Skin epidermis (tissue), 12 donors: ENCODE data around the gene CARNS1.

Experiments
- H3K27ac ChIP-seq, 21 experiments: fragments of 200-600 bp; sonication (generic) in 11 of 21; one replicate each; pipeline ENCODE4 v1.5.0; 2020; ENCODE audit warnings: mild to moderate bottlenecking in 3 of 21, inconsistent platforms in 2 of 21, moderate library complexity in 2 of 21
- H3K4me3 ChIP-seq, 7 experiments: fragments of 200-600 bp; sonication (generic) in 2 of 7; one replicate each; pipeline ENCODE4 v1.5.0; 2020; ENCODE audit warnings: inconsistent platforms in 2 of 7, mild to moderate bottlenecking in 2 of 7, moderate library complexity in 1 of 7

Gene CARNS1

GRCh38 chr11:67435727-67436458 is 20.4 kb downstream of the CARNS1 start:
- H3K4me3 ChIP-seq = peak overlapping the region; percentile 19 to 48 (median 34)
- H3K27ac ChIP-seq = peak overlapping the region in 16 of 21 experiments; percentile 6 to 97 (median 74)

- Histone ChIP-seq H3K27ac (peak overlapping the region in 16 of 21 experiments; percentile 6 to 97 (median 80)), H3K4me3 (peak overlapping the region; percentile 19 to 48 (median 34))
These were observed 21.1 kb downstream of the CARNS1 start for GRCh38 chr11:67436459-67437081.

GRCh38 chr11:67437082-67437808 is 21.8 kb downstream of the CARNS1 start, which contains the start of gene PTPRCAP:
PTPRCAP (minus strand) TSS chr11:67437682; CDS start chr11:67437619, 63 bp downstream.
- Histone ChIP-seq H3K4me3 (peak within 1 kb of the TSS; percentile 19 to 48 (median 34)), H3K27ac (peak within 1 kb of the TSS in 20 of 21 experiments; percentile 6 to 97 (median 70))

GRCh38 chr11:67437809-67438157 is 22.3 kb downstream of the CARNS1 start:
- Histone ChIP-seq H3K4me3 (peak overlapping the region; percentile 19 to 48 (median 34)), H3K27ac (peak overlapping the region in 16 of 21 experiments; percentile 21 to 97 (median 80))

- H3K27ac ChIP-seq = peak overlapping the region in 18 of 21 experiments; percentile 6 to 97 (median 74)
- peak overlapping the region; percentile 19 to 48 (median 34) for H3K4me3 ChIP-seq
These were observed 22.9 kb downstream of the CARNS1 start for GRCh38 chr11:67438158-67438902.

GRCh38 chr11:67439321-67440228 is 24.1 kb downstream of the CARNS1 start:
- H3K4me3 ChIP-seq = peak overlapping the region in 2 of 7 experiments; percentile 3 to 48

GRCh38 chr11:67440229-67441097 is 25.0 kb downstream of the CARNS1 start:
- Histone ChIP-seq H3K27ac (peak overlapping the region in 15 of 21 experiments; percentile 7 to 97 (median 53)), H3K4me3 (peak overlapping the region in 1 of 7 experiments; percentile 48)

More at GRCh38 chr11:67439321-67440228, 24.1 kb downstream of the CARNS1 start:
- H3K27ac ChIP-seq = peak overlapping the region in 17 of 21 experiments; percentile 3 to 97 (median 68)

GRCh38 chr11:67441098-67441563 is 25.7 kb downstream of the CARNS1 start:
- H3K27ac ChIP-seq = peak overlapping the region in 10 of 21 experiments; percentile 11 to 95 (median 60)
- no peak overlapping the region for H3K4me3 ChIP-seq

GRCh38 chr11:67441731-67442351 is 26.4 kb downstream of the CARNS1 start:
- peak overlapping the region in 5 of 21 experiments; percentile 6 to 98 (median 93) for H3K27ac ChIP-seq
- H3K4me3 ChIP-seq = no peak overlapping the region

GRCh38 chr11:67442504-67443404 is 27.3 kb downstream of the CARNS1 start:
- peak overlapping the region; percentile 52 to 86 (median 79) for H3K4me3 ChIP-seq

GRCh38 chr11:67445515-67445914 is 30.0 kb downstream of the CARNS1 start:
- Histone ChIP-seq H3K4me3 (no peak overlapping the region), H3K27ac (peak overlapping the region in 6 of 21 experiments; percentile 1 to 98 (median 92))

More at GRCh38 chr11:67442504-67443404, 27.3 kb downstream of the CARNS1 start:
- peak overlapping the region; percentile 52 to 98 (median 91) for H3K27ac ChIP-seq

- H3K27ac ChIP-seq = no peak overlapping the region
These were observed 32.7 kb downstream of the CARNS1 start for GRCh38 chr11:67448220-67448609.

GRCh38 chr11:67449116-67449844 is 33.8 kb downstream of the CARNS1 start:
- H3K27ac ChIP-seq = peak overlapping the region in 1 of 21 experiments; percentile 29
- H3K4me3 ChIP-seq = no peak overlapping the region

More at GRCh38 chr11:67448220-67448609, 32.7 kb downstream of the CARNS1 start:
- H3K4me3 ChIP-seq = no peak overlapping the region

- H3K27ac ChIP-seq = peak overlapping the region in 1 of 21 experiments; percentile 0
- H3K4me3 ChIP-seq = no peak overlapping the region
These were observed 35.5 kb downstream of the CARNS1 start for GRCh38 chr11:67450796-67451657.
